Liver (tissue), 9 donors: ENCODE data around the gene MLN. TPM values are rescaled to one million over a fixed set of nuclear protein-coding genes. Genes with fewer than 3 reads are reported as not detected.
A peak's percentile ranks its signal among the peaks of the same experiment; 100 is the strongest.

Experiments
- DNase-seq: peaks from one replicate; pipeline ENCODE4 v3.0.0-alpha.2; 2017; ENCODE audit warnings: low spot score
- H3K27ac ChIP-seq, 2 donors: one replicate each; pipeline ENCODE4 v1.7.0; 2013; ENCODE audit warnings: inconsistent platforms in 2 of 2, low read length in 2 of 2, control low read depth in 1 of 2, low read depth in 1 of 2, mild to moderate bottlenecking in 1 of 2
- H3K27me3 ChIP-seq, 4 donors: one replicate each; pipeline versions ENCODE4 v1.6.1 to v1.7.0; 2013; ENCODE audit warnings: low read length in 3 of 4, inconsistent platforms in 1 of 4, mild to moderate bottlenecking in 1 of 4, moderate library complexity in 1 of 4; ENCODE audit not compliant: control insufficient read depth in 4 of 4, insufficient read depth in 4 of 4
- H3K36me3 ChIP-seq, 4 donors: one replicate each; pipeline versions ENCODE4 v1.6.1 to v1.7.0; 2013; ENCODE audit warnings: low read length in 3 of 4, mild to moderate bottlenecking in 3 of 4, low read depth in 1 of 4, moderate library complexity in 1 of 4; ENCODE audit not compliant: control insufficient read depth in 4 of 4, insufficient read depth in 3 of 4
- H3K4me1 ChIP-seq, 4 donors: one replicate each; pipeline versions ENCODE4 v1.6.1 to v1.7.0; 2013; ENCODE audit warnings: low read length in 3 of 4, mild to moderate bottlenecking in 3 of 4, moderate library complexity in 1 of 4; ENCODE audit not compliant: control insufficient read depth in 4 of 4, insufficient read depth in 4 of 4
- H3K4me3 ChIP-seq, 3 donors: one replicate each; pipeline versions ENCODE4 v1.6.1 to v1.7.0; 2013; ENCODE audit warnings: low read length in 3 of 3, control low read depth in 1 of 3, low read depth in 1 of 3, mild to moderate bottlenecking in 1 of 3
- H3K9ac ChIP-seq, 2 donors: one replicate each; pipeline ENCODE4 v1.7.0; 2013; ENCODE audit warnings: low read length in 2 of 2, mild to moderate bottlenecking in 2 of 2, moderate library complexity in 2 of 2, control low read depth in 1 of 2, low read depth in 1 of 2
- H3K9me3 ChIP-seq, 4 donors: one replicate each; pipeline versions ENCODE4 v1.6.1 to v1.7.0; 2013; ENCODE audit warnings: low read length in 3 of 4; ENCODE audit not compliant: control insufficient read depth in 4 of 4
- EGR1 ChIP-seq, 2 donors: IDR thresholded peaks; 2 replicates each; pipeline ENCODE4 v1.6.1; 2016 to 2018; ENCODE audit warnings: antibody characterized with exemption in 2 of 2, low read depth in 2 of 2
- FOXA1 ChIP-seq: IDR thresholded peaks from 2 replicates; pipeline ENCODE4 v1.6.1; 2016; ENCODE audit warnings: antibody characterized with exemption
- FOXA2 ChIP-seq: IDR thresholded peaks from 2 replicates; pipeline ENCODE4 v1.6.1; 2016; ENCODE audit warnings: antibody characterized with exemption
- GABPA ChIP-seq, 2 donors: IDR thresholded peaks in 1 of 2; conservative IDR thresholded peaks in 1 of 2; 2 replicates each; pipeline ENCODE4 v1.6.1; 2016; ENCODE audit warnings: antibody characterized with exemption in 2 of 2, mild to moderate bottlenecking in 1 of 2, moderate library complexity in 1 of 2
- HNF4A ChIP-seq, 2 donors: conservative IDR thresholded peaks; 2 replicates each; pipeline ENCODE4 v1.6.1; 2016; ENCODE audit warnings: antibody characterized with exemption in 2 of 2, mild to moderate bottlenecking in 2 of 2
- HNF4G ChIP-seq: IDR thresholded peaks from 2 replicates; pipeline ENCODE4 v1.6.1; 2016; ENCODE audit warnings: antibody characterized with exemption
- JUND ChIP-seq, 2 donors: IDR thresholded peaks; 2 replicates each; pipeline ENCODE4 v1.6.1; 2016; ENCODE audit warnings: antibody characterized with exemption in 2 of 2
- NR2F2 ChIP-seq: IDR thresholded peaks from 2 replicates; pipeline ENCODE4 v1.6.1; 2016; ENCODE audit warnings: antibody characterized with exemption
- RAD21 ChIP-seq, 2 donors: IDR thresholded peaks; 2 replicates each; pipeline ENCODE4 v1.6.1; 2016; ENCODE audit warnings: antibody characterized with exemption in 2 of 2, mild to moderate bottlenecking in 2 of 2
- RXRA ChIP-seq, 2 donors: IDR thresholded peaks; 2 replicates each; pipeline ENCODE4 v1.6.1; 2017 to 2018; ENCODE audit warnings: antibody characterized with exemption in 2 of 2, mild to moderate bottlenecking in 1 of 2
- SP1 ChIP-seq: IDR thresholded peaks from 2 replicates; pipeline ENCODE4 v1.6.1; 2018; ENCODE audit warnings: antibody characterized with exemption, mild to moderate bottlenecking
- TAF1 ChIP-seq: conservative IDR thresholded peaks from 2 replicates; pipeline ENCODE4 v1.6.1; 2016; ENCODE audit warnings: antibody characterized with exemption, mild to moderate bottlenecking
- YY1 ChIP-seq: IDR thresholded peaks from 2 replicates; pipeline ENCODE4 v1.6.1; 2016; ENCODE audit warnings: antibody characterized with exemption, mild to moderate bottlenecking
- WGBS: extraction: QIAGEN DNeasy Blood & Tissue Kit; methylation state at CpG from one replicate; pipeline ENCODE4 v1.1.7; 2013; 5-methylcytosine and 5-hydroxymethylcytosine counted together
- polyA plus RNA-seq, 2 donors: library from polyadenylated mRNA; stranded (reverse) in 1 of 2; unstranded in 1 of 2; fragments of 200-250 nt in 1 of 2; fragments of >200 nt in 1 of 2; fragmentation: Nextera tagmentation in 1 of 2; extraction: Ambion mirVana in 1 of 2; gene quantifications; one replicate each; pipeline versions ENCODE4 v1.2.1 to v1.2.3, GENCODE V29; 2013 to 2015
- total RNA-seq, 2 donors: library from RNA; depleted of rRNA; stranded (reverse); fragments of >200 nt; gene quantifications; one replicate each; pipeline ENCODE4 v1.2.3, GENCODE V29; 2014
- TF ChIP-seq, protein P1 (sequence below): IDR thresholded peaks from 2 replicates; pipeline ENCODE4 v1.6.1; 2016; ENCODE audit warnings: antibody characterized with exemption
- TF ChIP-seq, protein P2 (sequence below): fragments of 150-350 bp; IDR thresholded peaks from 2 replicates; pipeline ENCODE4 v1.5.1; 2017; ENCODE audit warnings: improper control_type of control experiment, low read depth, low read length; ENCODE audit not compliant: missing input control
- TF ChIP-seq, protein P3 (sequence below): IDR thresholded peaks from 2 replicates; pipeline ENCODE4 v1.6.1; 2016; ENCODE audit warnings: antibody characterized with exemption
- TF ChIP-seq, protein P4 (sequence below): IDR thresholded peaks from 2 replicates; pipeline ENCODE4 v1.6.1; 2016; ENCODE audit warnings: antibody characterized with exemption
- TF ChIP-seq, protein P5 (sequence below): IDR thresholded peaks from 2 replicates; pipeline ENCODE4 v1.6.1; 2016; ENCODE audit warnings: antibody characterized with exemption, mild to moderate bottlenecking
- donor health status: healthy.
- donor health status: healthy.
- donor health status: healthy.
- donor health status: healthy.
- donor health status: healthy.

Gene MLN
- total and polyA plus RNA-seq, 4 donors, result not detected

DNA sequence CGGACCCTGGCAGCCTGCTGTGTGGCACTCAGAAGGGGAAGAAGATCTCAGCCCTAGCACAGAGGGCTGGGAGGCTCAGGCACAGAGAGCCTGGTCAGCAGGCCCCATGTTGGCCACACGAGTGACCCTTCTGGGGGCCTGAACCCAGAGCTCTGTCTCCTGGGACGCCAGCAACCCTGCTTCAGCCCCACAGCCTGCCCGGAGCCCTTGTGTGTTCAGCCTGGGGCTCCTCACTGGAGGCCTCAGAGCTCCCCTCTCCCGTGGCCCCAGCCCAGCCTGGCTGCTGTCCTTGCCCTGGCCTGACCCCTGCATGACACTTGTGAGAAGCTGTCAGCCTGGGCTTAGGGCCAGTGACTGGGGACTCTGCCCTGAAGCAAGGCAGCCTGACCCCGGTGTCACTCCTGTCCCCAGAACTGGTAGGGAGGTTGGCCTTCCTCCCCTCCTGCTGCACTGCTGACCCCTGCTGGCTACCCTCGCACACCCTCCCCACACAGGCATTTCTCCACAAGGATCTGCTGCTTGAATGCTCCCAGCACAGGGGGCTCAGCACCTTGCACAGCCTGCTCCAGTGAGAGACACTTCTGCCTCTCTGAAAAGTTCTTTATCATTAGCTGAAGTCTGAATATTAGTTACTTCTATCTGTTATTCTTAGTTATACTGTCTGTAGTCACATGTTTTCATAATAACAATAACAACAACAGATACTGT lies 41.7 kb downstream of the MLN start:
- DNase-seq, result peak; percentile 80
- H3K9ac ChIP-seq, result no peak overlapping the region
- no peaks in the 10 kb centered on the region for H3K27me3 ChIP-seq
- no peak overlapping the region for H3K4me3 ChIP-seq
- peak overlapping the region; percentile 30 to 57 for H3K27ac ChIP-seq
- peaks cover 8 to 34% (median 23%) of the 10 kb centered on the region in 4 donors for H3K4me1 ChIP-seq
- no peaks in the 10 kb centered on the region for H3K9me3 ChIP-seq
- WGBS, result 27% methylated on average over 7 of the region's 7 CpGs
- TF ChIP-seq HNF4A (conservative IDR thresholded peaks at IDR 0.05) (peak; percentile 92 to 96), HNF4G (peak; percentile 88), RXRA (IDR thresholded peaks at IDR 0.05) (peak; percentile 98 to 99), FOXA1 (no peak), JUND (IDR thresholded peaks at IDR 0.05) (peak in 1 of 2 donors; percentile 84), SP1 (peak; percentile 86), RAD21 (IDR thresholded peaks at IDR 0.05) (peak; percentile 98), GABPA (IDR thresholded peaks at IDR 0.05 in 1 of 2, conservative IDR thresholded peaks at IDR 0.05 in 1 of 2) (no peak), YY1 (peak; percentile 39), FOXA2 (no peak), NR2F2 (peak; percentile 99), EGR1 (IDR thresholded peaks at IDR 0.05; ENCODE audit: low read depth in 2 of 2) (no peak), TAF1 (no peak)
- TF ChIP-seq, protein P1, sequence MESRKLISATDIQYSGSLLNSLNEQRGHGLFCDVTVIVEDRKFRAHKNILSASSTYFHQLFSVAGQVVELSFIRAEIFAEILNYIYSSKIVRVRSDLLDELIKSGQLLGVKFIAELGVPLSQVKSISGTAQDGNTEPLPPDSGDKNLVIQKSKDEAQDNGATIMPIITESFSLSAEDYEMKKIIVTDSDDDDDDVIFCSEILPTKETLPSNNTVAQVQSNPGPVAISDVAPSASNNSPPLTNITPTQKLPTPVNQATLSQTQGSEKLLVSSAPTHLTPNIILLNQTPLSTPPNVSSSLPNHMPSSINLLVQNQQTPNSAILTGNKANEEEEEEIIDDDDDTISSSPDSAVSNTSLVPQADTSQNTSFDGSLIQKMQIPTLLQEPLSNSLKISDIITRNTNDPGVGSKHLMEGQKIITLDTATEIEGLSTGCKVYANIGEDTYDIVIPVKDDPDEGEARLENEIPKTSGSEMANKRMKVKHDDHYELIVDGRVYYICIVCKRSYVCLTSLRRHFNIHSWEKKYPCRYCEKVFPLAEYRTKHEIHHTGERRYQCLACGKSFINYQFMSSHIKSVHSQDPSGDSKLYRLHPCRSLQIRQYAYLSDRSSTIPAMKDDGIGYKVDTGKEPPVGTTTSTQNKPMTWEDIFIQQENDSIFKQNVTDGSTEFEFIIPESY, result no peak
- TF ChIP-seq, protein P2, sequence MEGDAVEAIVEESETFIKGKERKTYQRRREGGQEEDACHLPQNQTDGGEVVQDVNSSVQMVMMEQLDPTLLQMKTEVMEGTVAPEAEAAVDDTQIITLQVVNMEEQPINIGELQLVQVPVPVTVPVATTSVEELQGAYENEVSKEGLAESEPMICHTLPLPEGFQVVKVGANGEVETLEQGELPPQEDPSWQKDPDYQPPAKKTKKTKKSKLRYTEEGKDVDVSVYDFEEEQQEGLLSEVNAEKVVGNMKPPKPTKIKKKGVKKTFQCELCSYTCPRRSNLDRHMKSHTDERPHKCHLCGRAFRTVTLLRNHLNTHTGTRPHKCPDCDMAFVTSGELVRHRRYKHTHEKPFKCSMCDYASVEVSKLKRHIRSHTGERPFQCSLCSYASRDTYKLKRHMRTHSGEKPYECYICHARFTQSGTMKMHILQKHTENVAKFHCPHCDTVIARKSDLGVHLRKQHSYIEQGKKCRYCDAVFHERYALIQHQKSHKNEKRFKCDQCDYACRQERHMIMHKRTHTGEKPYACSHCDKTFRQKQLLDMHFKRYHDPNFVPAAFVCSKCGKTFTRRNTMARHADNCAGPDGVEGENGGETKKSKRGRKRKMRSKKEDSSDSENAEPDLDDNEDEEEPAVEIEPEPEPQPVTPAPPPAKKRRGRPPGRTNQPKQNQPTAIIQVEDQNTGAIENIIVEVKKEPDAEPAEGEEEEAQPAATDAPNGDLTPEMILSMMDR, result peak; percentile 89
- TF ChIP-seq, protein P3, sequence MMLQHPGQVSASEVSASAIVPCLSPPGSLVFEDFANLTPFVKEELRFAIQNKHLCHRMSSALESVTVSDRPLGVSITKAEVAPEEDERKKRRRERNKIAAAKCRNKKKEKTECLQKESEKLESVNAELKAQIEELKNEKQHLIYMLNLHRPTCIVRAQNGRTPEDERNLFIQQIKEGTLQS, result no peak
- TF ChIP-seq, protein P4, sequence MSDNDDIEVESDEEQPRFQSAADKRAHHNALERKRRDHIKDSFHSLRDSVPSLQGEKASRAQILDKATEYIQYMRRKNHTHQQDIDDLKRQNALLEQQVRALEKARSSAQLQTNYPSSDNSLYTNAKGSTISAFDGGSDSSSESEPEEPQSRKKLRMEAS, result no peak
- TF ChIP-seq, protein P5, sequence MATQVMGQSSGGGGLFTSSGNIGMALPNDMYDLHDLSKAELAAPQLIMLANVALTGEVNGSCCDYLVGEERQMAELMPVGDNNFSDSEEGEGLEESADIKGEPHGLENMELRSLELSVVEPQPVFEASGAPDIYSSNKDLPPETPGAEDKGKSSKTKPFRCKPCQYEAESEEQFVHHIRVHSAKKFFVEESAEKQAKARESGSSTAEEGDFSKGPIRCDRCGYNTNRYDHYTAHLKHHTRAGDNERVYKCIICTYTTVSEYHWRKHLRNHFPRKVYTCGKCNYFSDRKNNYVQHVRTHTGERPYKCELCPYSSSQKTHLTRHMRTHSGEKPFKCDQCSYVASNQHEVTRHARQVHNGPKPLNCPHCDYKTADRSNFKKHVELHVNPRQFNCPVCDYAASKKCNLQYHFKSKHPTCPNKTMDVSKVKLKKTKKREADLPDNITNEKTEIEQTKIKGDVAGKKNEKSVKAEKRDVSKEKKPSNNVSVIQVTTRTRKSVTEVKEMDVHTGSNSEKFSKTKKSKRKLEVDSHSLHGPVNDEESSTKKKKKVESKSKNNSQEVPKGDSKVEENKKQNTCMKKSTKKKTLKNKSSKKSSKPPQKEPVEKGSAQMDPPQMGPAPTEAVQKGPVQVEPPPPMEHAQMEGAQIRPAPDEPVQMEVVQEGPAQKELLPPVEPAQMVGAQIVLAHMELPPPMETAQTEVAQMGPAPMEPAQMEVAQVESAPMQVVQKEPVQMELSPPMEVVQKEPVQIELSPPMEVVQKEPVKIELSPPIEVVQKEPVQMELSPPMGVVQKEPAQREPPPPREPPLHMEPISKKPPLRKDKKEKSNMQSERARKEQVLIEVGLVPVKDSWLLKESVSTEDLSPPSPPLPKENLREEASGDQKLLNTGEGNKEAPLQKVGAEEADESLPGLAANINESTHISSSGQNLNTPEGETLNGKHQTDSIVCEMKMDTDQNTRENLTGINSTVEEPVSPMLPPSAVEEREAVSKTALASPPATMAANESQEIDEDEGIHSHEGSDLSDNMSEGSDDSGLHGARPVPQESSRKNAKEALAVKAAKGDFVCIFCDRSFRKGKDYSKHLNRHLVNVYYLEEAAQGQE, result peak; percentile 48
- H3K36me3 ChIP-seq, result no peaks in the 10 kb centered on the region
